ENCODE measurements around the gene GARNL3. TPM values are rescaled to one million over a fixed set of nuclear protein-coding genes. Genes with fewer than 3 reads are reported as not detected.

GARNL3 gene
- total RNA-seq, 1 experiment from 2014 or later = 6.1 TPM

DNA sequence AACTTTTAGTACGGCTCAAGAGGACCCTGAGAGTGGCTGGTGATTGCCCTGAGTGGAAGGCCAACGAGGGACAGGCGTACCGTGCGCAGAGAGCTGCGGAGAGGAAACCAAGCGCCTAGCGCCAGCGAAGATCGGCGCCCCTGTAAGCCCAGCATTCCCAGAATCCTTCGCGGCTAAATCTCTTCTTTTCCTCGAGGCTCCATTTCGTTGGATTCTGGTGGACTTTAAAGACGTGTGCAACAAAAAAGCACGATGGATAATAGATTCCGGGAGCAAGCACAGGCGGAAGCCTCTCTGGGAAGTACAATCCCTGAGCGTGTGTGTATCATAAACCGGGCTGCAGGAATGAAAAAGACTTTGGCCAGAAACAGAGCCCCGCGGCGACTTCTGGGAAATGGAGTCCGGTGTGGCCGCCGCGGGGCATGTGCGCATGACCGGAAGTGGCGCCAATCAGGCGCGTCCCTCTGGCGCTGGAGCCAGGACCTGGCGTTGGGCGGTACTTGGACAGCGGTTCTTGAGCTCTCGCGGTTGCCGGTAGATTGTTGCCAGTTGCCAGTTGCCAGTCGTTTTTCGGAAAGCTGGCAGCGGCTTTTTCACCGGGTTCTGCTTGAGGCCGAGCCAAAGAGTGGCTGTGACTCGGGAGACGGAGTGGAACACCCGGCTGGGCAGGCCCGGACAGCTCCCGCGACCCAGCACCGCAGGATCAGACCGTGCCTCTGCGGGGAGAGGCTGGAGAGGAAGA is 159.5 kb downstream of the GARNL3 start, which contains the start of gene ZNF79:
Gene ZNF79, plus strand, starts transcription at position 449 of the 742 bp plus-strand sequence. CDS start 406 bp downstream, outside the sequence.
- no TSS peak for BruUV-seq (replicated peaks)
- TF ChIP-seq, protein P1, sequence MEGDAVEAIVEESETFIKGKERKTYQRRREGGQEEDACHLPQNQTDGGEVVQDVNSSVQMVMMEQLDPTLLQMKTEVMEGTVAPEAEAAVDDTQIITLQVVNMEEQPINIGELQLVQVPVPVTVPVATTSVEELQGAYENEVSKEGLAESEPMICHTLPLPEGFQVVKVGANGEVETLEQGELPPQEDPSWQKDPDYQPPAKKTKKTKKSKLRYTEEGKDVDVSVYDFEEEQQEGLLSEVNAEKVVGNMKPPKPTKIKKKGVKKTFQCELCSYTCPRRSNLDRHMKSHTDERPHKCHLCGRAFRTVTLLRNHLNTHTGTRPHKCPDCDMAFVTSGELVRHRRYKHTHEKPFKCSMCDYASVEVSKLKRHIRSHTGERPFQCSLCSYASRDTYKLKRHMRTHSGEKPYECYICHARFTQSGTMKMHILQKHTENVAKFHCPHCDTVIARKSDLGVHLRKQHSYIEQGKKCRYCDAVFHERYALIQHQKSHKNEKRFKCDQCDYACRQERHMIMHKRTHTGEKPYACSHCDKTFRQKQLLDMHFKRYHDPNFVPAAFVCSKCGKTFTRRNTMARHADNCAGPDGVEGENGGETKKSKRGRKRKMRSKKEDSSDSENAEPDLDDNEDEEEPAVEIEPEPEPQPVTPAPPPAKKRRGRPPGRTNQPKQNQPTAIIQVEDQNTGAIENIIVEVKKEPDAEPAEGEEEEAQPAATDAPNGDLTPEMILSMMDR (IDR thresholded peaks at IDR 0.05; ENCODE audit: unreplicated experiment) = no peak
- Mint-ChIP-seq H3K27ac (ENCODE audit: low read depth, unreplicated experiment) (peak within 1 kb of the TSS; percentile 98), H3K27me3 (ENCODE audit: insufficient read depth, unreplicated experiment) (no peaks in the 10 kb centered on the region), H3K4me3 (ENCODE audit: unreplicated experiment) (peak within 1 kb of the TSS; percentile 99), H3K36me3 (ENCODE audit: insufficient read depth, unreplicated experiment) (peaks cover 17% of the 10 kb centered on the region), H3K9me3 (ENCODE audit: unreplicated experiment) (no peaks in the 10 kb centered on the region), H3K4me1 (ENCODE audit: insufficient read depth, unreplicated experiment) (peaks cover 21% of the 10 kb centered on the region)
- peak; percentile 92 for DNase-seq (ENCODE audit: unreplicated experiment)
- ChIA-PET POLR2A (interaction anchor here (0.6 to 4.1 kb wide), 28 partner anchors 9 to 633 kb away, joined by 3 to 91 read pairs (median 4); partner anchors contain the start of genes LRSAM1, PTRH1, RALGPS1 and RPL12), CTCF (interaction anchor here (0.6 to 1.2 kb wide), 4 partner anchors 140 to 223 kb away, joined by 3 read pairs; no protein-coding TSS in a partner anchor)
- intact Hi-C loops (cut with micrococcal nuclease) = loop anchor here (1.0 to 10.0 kb wide), 2 partner anchors 27 to 161 kb away; partner anchors contain the start of genes LRSAM1 and RPL12

DNA sequence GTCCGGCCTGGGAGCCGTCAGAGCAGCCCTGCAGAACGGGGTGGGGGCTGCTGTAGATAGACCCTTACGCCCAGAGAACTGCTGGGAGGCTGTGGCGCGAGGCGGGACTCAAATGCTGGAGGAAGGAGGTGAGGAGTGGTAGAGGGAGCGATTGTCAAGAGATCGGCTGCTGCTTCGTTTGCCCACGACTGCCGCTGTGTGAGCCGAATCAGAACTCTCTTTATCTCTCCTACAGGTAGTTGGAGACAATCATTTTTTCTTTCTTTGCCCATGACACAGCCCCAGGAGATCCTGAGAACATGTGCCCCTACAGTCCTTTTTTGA is 160.1 kb downstream of the GARNL3 start:
- peaks cover 21% of the 10 kb centered on the region for H3K4me1 Mint-ChIP-seq (ENCODE audit: insufficient read depth, unreplicated experiment)
- no peaks in the 10 kb centered on the region for H3K9me3 Mint-ChIP-seq (ENCODE audit: unreplicated experiment)
- ChIA-PET CTCF (interaction anchor here (0.9 to 1.0 kb wide), 2 partner anchors 141 to 223 kb away, joined by 3 read pairs; no protein-coding TSS in a partner anchor), POLR2A (interaction anchor here (0.6 to 4.1 kb wide), 17 partner anchors 12 to 346 kb away, joined by 3 to 91 read pairs (median 7); partner anchors contain the start of genes LRSAM1, RPL12 and SLC2A8)
- TF ChIP-seq, protein P1 (IDR thresholded peaks at IDR 0.05; ENCODE audit: unreplicated experiment) = no peak
- intact Hi-C loops (cut with micrococcal nuclease) = loop anchor here (1.0 to 10.0 kb wide), 2 partner anchors 27 to 160 kb away; partner anchors contain the start of genes LRSAM1 and RPL12
- peak overlapping the region; percentile 98 for H3K27ac Mint-ChIP-seq (ENCODE audit: low read depth, unreplicated experiment)
- DNase-seq (ENCODE audit: unreplicated experiment) = no peak
- H3K36me3 Mint-ChIP-seq (ENCODE audit: insufficient read depth, unreplicated experiment) = peaks cover 22% of the 10 kb centered on the region
- peak overlapping the region; percentile 99 for H3K4me3 Mint-ChIP-seq (ENCODE audit: unreplicated experiment)
- BruUV-seq (replicated peaks) = TSS peak; percentile 65
- H3K27me3 Mint-ChIP-seq (ENCODE audit: insufficient read depth, unreplicated experiment) = no peaks in the 10 kb centered on the region

DNA sequence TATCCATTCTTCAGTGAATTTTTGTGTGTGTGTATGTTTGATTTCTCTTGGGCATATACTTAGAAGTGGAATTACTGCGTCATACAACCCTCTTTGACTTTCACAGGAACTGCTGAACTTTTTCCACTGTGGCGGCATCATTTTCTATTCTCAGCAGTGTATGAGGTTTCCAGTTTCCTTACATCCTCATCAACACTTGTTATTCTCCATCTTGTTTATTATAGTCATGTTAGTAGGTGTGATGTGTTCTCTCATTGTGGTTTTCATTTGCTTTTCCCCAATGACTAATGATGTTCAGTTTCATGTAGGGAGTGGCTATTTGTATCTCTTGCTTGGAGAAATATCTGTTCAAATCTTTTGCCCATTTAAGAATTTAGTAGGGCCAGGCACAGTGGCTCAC is 162.2 kb downstream of the GARNL3 start:
- TF ChIP-seq, protein P1 (IDR thresholded peaks at IDR 0.05; ENCODE audit: unreplicated experiment) = no peak
- peaks cover 40% of the 10 kb centered on the region for H3K36me3 Mint-ChIP-seq (ENCODE audit: insufficient read depth, unreplicated experiment)
- peak overlapping the region; percentile 99 for H3K4me3 Mint-ChIP-seq (ENCODE audit: unreplicated experiment)
- peaks cover 21% of the 10 kb centered on the region for H3K4me1 Mint-ChIP-seq (ENCODE audit: insufficient read depth, unreplicated experiment)
- DNase-seq (ENCODE audit: unreplicated experiment) = no peak
- no peaks in the 10 kb centered on the region for H3K9me3 Mint-ChIP-seq (ENCODE audit: unreplicated experiment)
- no peaks in the 10 kb centered on the region for H3K27me3 Mint-ChIP-seq (ENCODE audit: insufficient read depth, unreplicated experiment)
- no TSS peak for BruUV-seq (replicated peaks)
- no peak overlapping the region for H3K27ac Mint-ChIP-seq (ENCODE audit: low read depth, unreplicated experiment)
- ChIA-PET CTCF (no interaction called here), POLR2A (no interaction called here)
- intact Hi-C loops (cut with micrococcal nuclease) = loop anchor here (10.0 kb wide), 1 partner anchor 158 kb away; no protein-coding TSS in a partner anchor

GRCh38 chr9:127428348-127428747 is 163.8 kb downstream of the GARNL3 start:
- no TSS peak for BruUV-seq (replicated peaks)
- peaks cover 47% of the 10 kb centered on the region for H3K36me3 Mint-ChIP-seq (ENCODE audit: insufficient read depth, unreplicated experiment)
- ChIA-PET CTCF (no interaction called here), POLR2A (no interaction called here)
- TF ChIP-seq, protein P1 (IDR thresholded peaks at IDR 0.05; ENCODE audit: unreplicated experiment) = no peak
- DNase-seq (ENCODE audit: unreplicated experiment) = no peak
- peaks cover 13% of the 10 kb centered on the region for H3K4me1 Mint-ChIP-seq (ENCODE audit: insufficient read depth, unreplicated experiment)
- H3K4me3 Mint-ChIP-seq (ENCODE audit: unreplicated experiment) = no peak overlapping the region
- H3K9me3 Mint-ChIP-seq (ENCODE audit: unreplicated experiment) = no peaks in the 10 kb centered on the region
- intact Hi-C loops (cut with micrococcal nuclease) = loop anchor here (10.0 kb wide), 1 partner anchor 156 kb away; no protein-coding TSS in a partner anchor
- H3K27ac Mint-ChIP-seq (ENCODE audit: low read depth, unreplicated experiment) = no peak overlapping the region
- no peaks in the 10 kb centered on the region for H3K27me3 Mint-ChIP-seq (ENCODE audit: insufficient read depth, unreplicated experiment)

All from MCF 10A (cell line).